Stimulated activated CD8-positive, alpha-beta memory T cell treated with anti-CD3 and anti-CD28 coated beads, Interleukin-7, amount 100 ng/mL, for 4 hours (primary cell): Measurements from ENCODE around the gene DEGS2.
"Not testable (repeated sequence)": the region's sequence is repeated elsewhere in the genome, so short reads cannot be mapped to it uniquely, and the experiment has no call there.

Source experiments
- DNase-seq, 2 donors: peaks; one replicate each; pipeline ENCODE4 v3.0.0-alpha.2; 2020; ENCODE audit warnings: low read depth in 2 of 2

The DEGS2 gene

GRCh38 chr14:100180671-100181070 lies 21.2 kb upstream of the DEGS2 start:
- not testable (repeated sequence) for DNase-seq

GRCh38 chr14:100178691-100179090 lies 19.2 kb upstream of the DEGS2 start:
- no peak for DNase-seq

- no peak for DNase-seq
Measured at GRCh38 chr14:100176811-100177327, 17.4 kb upstream of the DEGS2 start.

- no peak for DNase-seq
Measured at GRCh38 chr14:100173353-100173752, 13.9 kb upstream of the DEGS2 start.

GRCh38 chr14:100172811-100173210 lies 13.4 kb upstream of the DEGS2 start:
- DNase-seq: no peak

- no peak for DNase-seq
Measured at GRCh38 chr14:100170880-100171279, 11.4 kb upstream of the DEGS2 start.

- DNase-seq: no peak
Measured at GRCh38 chr14:100168506-100168905, 9.1 kb upstream of the DEGS2 start.

- DNase-seq: no peak
Measured at GRCh38 chr14:100165831-100166440, 6.5 kb upstream of the DEGS2 start.

- no peak for DNase-seq
Measured at GRCh38 chr14:100165376-100165775, 5.9 kb upstream of the DEGS2 start.

- DNase-seq: no peak
Measured at GRCh38 chr14:100160534-100160916, 1.1 kb upstream of the DEGS2 start.

GRCh38 chr14:100159865-100160533 lies 554 bp upstream of the DEGS2 start:
- peak in 1 of 2 donors; percentile 25 for DNase-seq

GRCh38 chr14:100158566-100159093 lies 815 bp downstream of the DEGS2 start:
- no peak for DNase-seq

GRCh38 chr14:100157548-100158232 lies 1.8 kb downstream of the DEGS2 start:
- DNase-seq: not testable (repeated sequence)

GRCh38 chr14:100156776-100157175 lies 2.7 kb downstream of the DEGS2 start:
- DNase-seq: no peak

- no peak for DNase-seq
Measured at GRCh38 chr14:100155756-100156616, 3.5 kb downstream of the DEGS2 start.

GRCh38 chr14:100155049-100155621 lies 4.3 kb downstream of the DEGS2 start:
- no peak for DNase-seq

GRCh38 chr14:100153560-100153959 lies 5.9 kb downstream of the DEGS2 start:
- no peak for DNase-seq

- no peak for DNase-seq
Measured at GRCh38 chr14:100152091-100152490, 7.4 kb downstream of the DEGS2 start.

GRCh38 chr14:100150932-100151587 lies 8.4 kb downstream of the DEGS2 start:
- no peak for DNase-seq

- no peak for DNase-seq
Measured at GRCh38 chr14:100149851-100150611, 9.4 kb downstream of the DEGS2 start.
